Stromal cell of bone marrow (primary cell): ENCODE results near the gene STK35.

ENCODE experiments used
- DNase-seq: peaks from one replicate; pipeline ENCODE4 v3.0.0-alpha.2; 2012; ENCODE audit warnings: low read depth

STK35 gene

GRCh38 chr20:2197166-2197565 is 95.5 kb downstream of the STK35 start:
- no peak for DNase-seq
